GM06990 (cell line): ENCODE data around the gene CA4.
"Not testable (repeated sequence)": the region's sequence is repeated elsewhere in the genome, so short reads cannot be mapped to it uniquely, and the experiment has no call there.

Experiments
- DNase-seq: peaks from one replicate; pipeline ENCODE4 v3.0.0-alpha.2; 2011; ENCODE audit not compliant: insufficient read length; ENCODE audit errors: extremely low read depth
- H3K27me3 ChIP-seq: replicated peaks from 2 replicates; pipeline ENCODE4 v1.6.0; 2011; ENCODE audit warnings: low read length; ENCODE audit not compliant: control insufficient read depth, insufficient read depth
- H3K36me3 ChIP-seq: 2 replicates; pipeline ENCODE4 v1.5.1; 2011; ENCODE audit warnings: low read length; ENCODE audit not compliant: control insufficient read depth, insufficient read depth
- H3K4me3 ChIP-seq: replicated peaks from 2 replicates; pipeline ENCODE4 v1.5.1; 2011; ENCODE audit warnings: low read depth, mild to moderate bottlenecking, control low read depth, low read length
- CTCF ChIP-seq: IDR thresholded peaks from 2 replicates; pipeline ENCODE4 v1.5.1; 2011; ENCODE audit warnings: low read length, control low read depth, mild to moderate bottlenecking, inconsistent platforms; ENCODE audit not compliant: insufficient read depth, poor library complexity, severe bottlenecking

The CA4 gene

GRCh38 chr17:60186846-60187745, 37.3 kb downstream of the CA4 start:
- H3K27me3 ChIP-seq, H3K4me3 ChIP-seq, H3K36me3 ChIP-seq, DNase-seq: not testable (repeated sequence)

- DNase-seq = no peak
- Histone ChIP-seq H3K27me3 (no peaks in the 10 kb centered on the region), H3K4me3 (no peak overlapping the region), H3K36me3 (peaks cover 1% of the 10 kb centered on the region)
- TF ChIP-seq CTCF = no peak
Observed at GRCh38 chr17:60188759-60189158, 39.0 kb downstream of the CA4 start.

- not testable (repeated sequence) for H3K27me3 ChIP-seq, H3K4me3 ChIP-seq, DNase-seq, H3K36me3 ChIP-seq
Observed at GRCh38 chr17:60190032-60190431, 40.3 kb downstream of the CA4 start.

- H3K27me3 ChIP-seq, H3K4me3 ChIP-seq, DNase-seq, H3K36me3 ChIP-seq: not testable (repeated sequence)
Observed at GRCh38 chr17:60193032-60193431, 43.3 kb downstream of the CA4 start.

- no peak for TF ChIP-seq CTCF
- no peaks in the 10 kb centered on the region; the same call in 1 of the 2 replicates for H3K36me3 ChIP-seq
- no peaks in the 10 kb centered on the region for H3K27me3 ChIP-seq
- no peak overlapping the region for H3K4me3 ChIP-seq
- DNase-seq = no peak
Observed at GRCh38 chr17:60193482-60193881, 43.7 kb downstream of the CA4 start.

- not testable (repeated sequence) for H3K36me3 ChIP-seq, H3K27me3 ChIP-seq, H3K4me3 ChIP-seq, DNase-seq
Observed at GRCh38 chr17:60194141-60194540, 44.4 kb downstream of the CA4 start.

GRCh38 chr17:60198630-60199029, 48.9 kb downstream of the CA4 start:
- H3K36me3 ChIP-seq, H3K4me3 ChIP-seq, H3K27me3 ChIP-seq, DNase-seq: not testable (repeated sequence)

- DNase-seq, H3K4me3 ChIP-seq, H3K36me3 ChIP-seq, H3K27me3 ChIP-seq: not testable (repeated sequence)
Observed at GRCh38 chr17:60205782-60206181, 56.0 kb downstream of the CA4 start.

- DNase-seq, H3K27me3 ChIP-seq, H3K4me3 ChIP-seq, H3K36me3 ChIP-seq: not testable (repeated sequence)
Observed at GRCh38 chr17:60208302-60208701, 58.5 kb downstream of the CA4 start.
